GM12864 (cell line): ENCODE results near the gene IGSF11.
A peak's percentile ranks its signal among the peaks of the same experiment; 100 is the strongest.

Source experiments
- DNase-seq: peaks from one replicate; pipeline ENCODE4 v3.0.0-alpha.2; 2011; ENCODE audit warnings: low read depth
- H3K4me3 ChIP-seq: 2 replicates; pipeline ENCODE4 v1.5.1; 2011; ENCODE audit warnings: mild to moderate bottlenecking, low read depth, low read length, control low read depth
- CTCF ChIP-seq: IDR thresholded peaks from 2 replicates; pipeline ENCODE4 v1.5.1; 2011; ENCODE audit warnings: low read depth, mild to moderate bottlenecking, moderate library complexity, low read length, control low read depth, inconsistent platforms; ENCODE audit errors: missing control alignments

The IGSF11 gene

GRCh38 chr3:118886708-118887107 is 147.9 kb downstream of the IGSF11 start:
- no peak for DNase-seq
- no peak for TF ChIP-seq CTCF
- no peak overlapping the region for H3K4me3 ChIP-seq

GRCh38 chr3:118884748-118885206 is 149.9 kb downstream of the IGSF11 start:
- H3K4me3 ChIP-seq, result no peak overlapping the region
- TF ChIP-seq CTCF, result peak; percentile 92
- DNase-seq, result peak; percentile 13

- H3K4me3 ChIP-seq, result no peak overlapping the region
- DNase-seq, result peak; percentile 27
- peak; percentile 63 for TF ChIP-seq CTCF
Measured at GRCh38 chr3:118882353-118882947, 152.2 kb downstream of the IGSF11 start.

GRCh38 chr3:118868051-118868450 is 166.6 kb downstream of the IGSF11 start:
- TF ChIP-seq CTCF, result no peak
- no peak overlapping the region for H3K4me3 ChIP-seq

GRCh38 chr3:118863731-118864322 is 170.8 kb downstream of the IGSF11 start:
- no peak for DNase-seq

More at GRCh38 chr3:118868051-118868450, 166.6 kb downstream of the IGSF11 start:
- no peak for DNase-seq

GRCh38 chr3:118859950-118860349 is 174.7 kb downstream of the IGSF11 start:
- no peak overlapping the region for H3K4me3 ChIP-seq
- DNase-seq, result no peak
- TF ChIP-seq CTCF, result no peak

More at GRCh38 chr3:118863731-118864322, 170.8 kb downstream of the IGSF11 start:
- no peak overlapping the region for H3K4me3 ChIP-seq
- peak; percentile 62 for TF ChIP-seq CTCF

GRCh38 chr3:118851466-118852193 is 183.0 kb downstream of the IGSF11 start:
- peak; percentile 57 for DNase-seq
- peak overlapping the region; percentile 20 for H3K4me3 ChIP-seq
